ENCODE data around the gene AHR.
A peak's percentile ranks its signal among the peaks of the same experiment; 100 is the strongest.

The AHR gene

DNA sequence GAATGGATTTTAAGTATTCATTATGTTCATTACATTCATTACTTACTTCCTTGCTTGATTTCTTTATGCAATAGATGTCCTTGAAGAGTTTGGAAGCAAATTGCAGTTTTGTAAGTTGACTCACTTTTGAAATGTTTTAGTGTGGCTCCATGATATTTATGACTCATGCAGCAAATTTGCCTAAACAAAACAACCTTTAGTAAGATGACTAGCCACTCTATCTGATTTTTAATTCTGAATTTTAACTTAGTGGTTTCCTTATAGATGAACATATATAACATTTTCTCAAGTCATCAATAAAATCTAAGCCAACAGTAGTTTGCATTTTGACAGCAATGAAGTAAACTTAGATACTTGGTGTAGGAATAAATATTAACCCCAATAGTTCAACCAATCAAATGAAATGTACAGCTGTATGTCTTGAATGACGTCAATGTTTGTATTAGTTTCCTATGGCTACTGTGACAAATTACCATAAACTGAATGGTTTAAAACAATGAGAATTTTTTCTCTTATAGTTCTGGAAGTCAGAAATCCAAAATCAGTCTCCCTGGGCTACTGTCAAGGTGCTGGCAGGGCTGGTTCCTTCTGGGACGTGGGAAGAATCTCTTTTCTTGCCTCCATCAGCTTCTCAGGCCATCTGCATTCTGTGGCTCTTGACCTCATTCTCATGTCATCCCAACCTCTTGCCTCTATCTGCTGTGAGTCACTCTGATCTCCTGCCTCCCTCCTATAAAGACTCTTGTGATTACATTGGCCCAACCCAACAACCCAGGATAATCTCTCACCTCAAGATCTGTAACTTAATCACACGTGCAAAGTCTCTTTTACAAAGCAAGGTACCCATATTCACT lies 73.4 kb downstream of the AHR start (continued):
- TF ChIP-seq, protein P1, sequence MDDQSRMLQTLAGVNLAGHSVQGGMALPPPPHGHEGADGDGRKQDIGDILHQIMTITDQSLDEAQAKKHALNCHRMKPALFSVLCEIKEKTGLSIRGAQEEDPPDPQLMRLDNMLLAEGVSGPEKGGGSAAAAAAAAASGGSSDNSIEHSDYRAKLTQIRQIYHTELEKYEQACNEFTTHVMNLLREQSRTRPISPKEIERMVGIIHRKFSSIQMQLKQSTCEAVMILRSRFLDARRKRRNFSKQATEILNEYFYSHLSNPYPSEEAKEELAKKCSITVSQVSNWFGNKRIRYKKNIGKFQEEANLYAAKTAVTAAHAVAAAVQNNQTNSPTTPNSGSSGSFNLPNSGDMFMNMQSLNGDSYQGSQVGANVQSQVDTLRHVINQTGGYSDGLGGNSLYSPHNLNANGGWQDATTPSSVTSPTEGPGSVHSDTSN (CRISPR knock-in tag; IDR thresholded peaks at IDR 0.05), result no peak
- no peak for TF ChIP-seq ZNF624 (tag by site-specific recombination; IDR thresholded peaks at IDR 0.05)
- no peak for TF ChIP-seq ZNF623 (tag by site-specific recombination; IDR thresholded peaks at IDR 0.05)
- TF ChIP-seq ZNF114 (tag by site-specific recombination; IDR thresholded peaks at IDR 0.05), result no peak
- peak; percentile 63; the same call in 1 of the 2 replicates for TF ChIP-seq SP7 (tag by site-specific recombination; IDR thresholded peaks at IDR 0.05)
- TF ChIP-seq ZBTB21 (tag by site-specific recombination; IDR thresholded peaks at IDR 0.05), result no peak
- no peak for TF ChIP-seq RBAK (tag by site-specific recombination; IDR thresholded peaks at IDR 0.05)
- TF ChIP-seq ZNF610 (tag by site-specific recombination; IDR thresholded peaks at IDR 0.05; ENCODE audit: borderline replicate concordance), result no peak
- no peak for TF ChIP-seq ZNF350 (tag by site-specific recombination; IDR thresholded peaks at IDR 0.05)
- 0 out of 2 replicates have a peak, but pooled peaks have one; percentile 37 for TF ChIP-seq ZNF639 (tag by site-specific recombination; IDR thresholded peaks at IDR 0.05)
- no peak for TF ChIP-seq ZNF514 (tag by site-specific recombination; IDR thresholded peaks at IDR 0.05)
- no peak for TF ChIP-seq ZFP37 (tag by site-specific recombination; IDR thresholded peaks at IDR 0.05)
- TF ChIP-seq ZNF248 (tag by site-specific recombination; IDR thresholded peaks at IDR 0.05), result no peak
- no peak for TF ChIP-seq GLIS2 (tag by site-specific recombination; IDR thresholded peaks at IDR 0.05)
- TF ChIP-seq ZBTB49 (tag by site-specific recombination; IDR thresholded peaks at IDR 0.05; ENCODE audit: low read depth), result no peak
- no peak for TF ChIP-seq HOXD13 (CRISPR knock-in tag; IDR thresholded peaks at IDR 0.05; ENCODE audit: borderline replicate concordance)
- TF ChIP-seq ZNF704 (tag by site-specific recombination; IDR thresholded peaks at IDR 0.05), result no peak
- TF ChIP-seq, protein P2, sequence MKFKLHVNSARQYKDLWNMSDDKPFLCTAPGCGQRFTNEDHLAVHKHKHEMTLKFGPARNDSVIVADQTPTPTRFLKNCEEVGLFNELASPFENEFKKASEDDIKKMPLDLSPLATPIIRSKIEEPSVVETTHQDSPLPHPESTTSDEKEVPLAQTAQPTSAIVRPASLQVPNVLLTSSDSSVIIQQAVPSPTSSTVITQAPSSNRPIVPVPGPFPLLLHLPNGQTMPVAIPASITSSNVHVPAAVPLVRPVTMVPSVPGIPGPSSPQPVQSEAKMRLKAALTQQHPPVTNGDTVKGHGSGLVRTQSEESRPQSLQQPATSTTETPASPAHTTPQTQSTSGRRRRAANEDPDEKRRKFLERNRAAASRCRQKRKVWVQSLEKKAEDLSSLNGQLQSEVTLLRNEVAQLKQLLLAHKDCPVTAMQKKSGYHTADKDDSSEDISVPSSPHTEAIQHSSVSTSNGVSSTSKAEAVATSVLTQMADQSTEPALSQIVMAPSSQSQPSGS (tag by site-specific recombination; IDR thresholded peaks at IDR 0.05; ENCODE audit: low read depth), result peak; percentile 65; the same call in 1 of the 2 replicates
- TF ChIP-seq ZNF132 (tag by site-specific recombination; IDR thresholded peaks at IDR 0.05; ENCODE audit: borderline replicate concordance), result no peak
- no peak for TF ChIP-seq TCF7L2 (IDR thresholded peaks at IDR 0.05; ENCODE audit: borderline replicate concordance, low read depth, low read length)
- TF ChIP-seq ZNF837 (tag by site-specific recombination; IDR thresholded peaks at IDR 0.05), result no peak
- TF ChIP-seq HIC1 (tag by site-specific recombination; IDR thresholded peaks at IDR 0.05), result peak; percentile 68
- TF ChIP-seq PRDM10 (tag by site-specific recombination; IDR thresholded peaks at IDR 0.05), result peak; percentile 60
- TF ChIP-seq ZNF558 (tag by site-specific recombination; IDR thresholded peaks at IDR 0.05), result no peak
- no peak for TF ChIP-seq TRIM28 (IDR thresholded peaks at IDR 0.05; ENCODE audit: borderline replicate concordance, low read length)
- TF ChIP-seq GLIS1 (tag by site-specific recombination; IDR thresholded peaks at IDR 0.05), result no peak
